ENCODE data around the gene IQCN. TPM values are rescaled to one million over a fixed set of nuclear protein-coding genes. Genes with fewer than 3 reads are reported as not detected.

IQCN gene
- total and polyA plus RNA-seq, 5 donors from 2014 or later, result 0.03 to 26.5 (median 0.22) TPM; not detected in 1

DNA sequence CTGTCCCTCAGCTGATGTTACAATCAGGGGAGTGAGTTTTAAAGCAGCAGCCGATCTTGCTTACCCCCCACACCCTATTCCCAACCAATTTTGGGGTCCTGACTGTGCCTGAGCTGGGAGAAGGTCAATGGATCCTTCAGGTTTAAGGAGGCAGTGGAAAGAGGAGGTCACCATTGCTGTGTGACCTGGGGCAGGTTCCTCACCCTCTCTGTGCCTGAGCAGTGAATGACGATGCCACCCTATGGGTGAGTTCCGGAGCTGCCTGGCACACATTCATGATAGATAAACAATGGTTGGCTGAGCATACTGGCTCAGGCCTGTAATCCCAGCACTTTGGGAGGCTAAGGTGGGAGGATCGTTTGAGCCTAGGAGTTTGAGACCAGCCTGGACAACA, 27.5 kb upstream of the IQCN start:
- peak overlapping the region in 2 of 4 donors; percentile 44 to 74 for H3K4me3 Mint-ChIP-seq
- H3K9me3 ChIP-seq (ENCODE audit: control insufficient read depth in 2 of 2, low read length in 2 of 2), result no peaks in the 10 kb centered on the region
- DNase-seq, result no peak
- no peaks in the 10 kb centered on the region for H3K9me3 Mint-ChIP-seq
- H3K4me1 Mint-ChIP-seq, result peaks cover 0 to 45% (median 10%) of the 10 kb centered on the region in 4 donors
- peak overlapping the region; percentile 38 to 86 (median 76) for H3K27ac Mint-ChIP-seq
- no peaks in the 10 kb centered on the region for H3K27me3 Mint-ChIP-seq
- H3K27me3 ChIP-seq (ENCODE audit: control insufficient read depth, insufficient read depth, low read length), result no peaks in the 10 kb centered on the region
- no peaks in the 10 kb centered on the region for H3K36me3 ChIP-seq (ENCODE audit: control insufficient read depth, insufficient read depth, low read length)
- H3K4me1 ChIP-seq (ENCODE audit: control insufficient read depth, insufficient read depth, low read length, poor library complexity, severe bottlenecking), result peaks cover 50% of the 10 kb centered on the region
- no peaks in the 10 kb centered on the region for H3K36me3 Mint-ChIP-seq
- no peak for ATAC-seq (ENCODE audit: low read depth in 2 of 2)
- peak overlapping the region; percentile 97 for H3K27ac ChIP-seq (ENCODE audit: insufficient read depth, low read length, poor library complexity, severe bottlenecking)
- no peak overlapping the region for H3K4me3 ChIP-seq (ENCODE audit: low read depth, low read length)

DNA sequence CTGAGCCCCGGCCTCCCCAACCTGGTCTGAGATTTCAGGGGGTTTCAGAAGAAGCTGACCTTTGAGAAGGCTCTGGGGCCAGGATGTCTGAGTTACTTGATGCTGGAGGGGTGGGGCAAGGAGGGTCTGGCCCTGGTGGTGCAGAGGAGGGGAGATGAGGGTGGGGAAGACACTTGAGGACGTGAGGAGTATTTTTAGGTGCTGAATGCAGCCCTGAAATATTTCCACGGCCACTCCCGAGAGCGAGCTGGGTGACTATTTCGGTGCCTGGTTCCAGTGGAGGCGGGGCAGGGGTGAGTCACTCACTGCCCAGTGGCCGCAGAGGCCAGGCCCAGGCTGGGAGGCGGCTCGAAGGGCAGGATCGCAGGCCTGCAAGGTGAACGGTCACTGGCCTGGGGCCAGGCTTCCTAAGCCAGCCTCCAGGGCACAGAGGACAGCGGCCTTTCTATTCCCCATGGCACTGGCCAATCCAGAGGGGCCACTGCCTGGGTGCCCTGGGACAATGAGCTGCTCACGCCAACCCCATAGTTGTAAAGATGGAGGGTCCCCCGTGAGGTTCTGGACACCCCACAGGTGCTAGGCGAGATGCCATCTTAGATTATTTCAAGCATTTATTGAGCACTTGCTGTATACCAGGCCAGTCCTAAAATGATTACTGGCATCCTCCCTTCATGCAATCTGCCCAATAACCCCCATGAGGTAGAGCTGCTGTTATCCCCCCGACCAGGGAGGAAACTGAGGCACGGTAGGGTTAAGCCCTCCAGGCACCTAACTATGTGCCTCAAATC, 26.9 kb upstream of the IQCN start:
- peak overlapping the region in 2 of 4 donors; percentile 21 to 44 for H3K4me3 Mint-ChIP-seq
- no peaks in the 10 kb centered on the region for H3K27me3 ChIP-seq (ENCODE audit: control insufficient read depth, insufficient read depth, low read length)
- DNase-seq (no peak), ATAC-seq (ENCODE audit: low read depth in 2 of 2) (no peak)
- no peak overlapping the region for H3K4me3 ChIP-seq (ENCODE audit: low read depth, low read length)
- peak overlapping the region; percentile 38 to 86 (median 76) for H3K27ac Mint-ChIP-seq
- no peaks in the 10 kb centered on the region for H3K36me3 ChIP-seq (ENCODE audit: control insufficient read depth, insufficient read depth, low read length)
- H3K4me1 Mint-ChIP-seq, result peaks cover 0 to 40% (median 9%) of the 10 kb centered on the region in 4 donors
- H3K27me3 Mint-ChIP-seq, result no peaks in the 10 kb centered on the region
- H3K27ac ChIP-seq (ENCODE audit: insufficient read depth, low read length, poor library complexity, severe bottlenecking), result peak overlapping the region; percentile 97
- H3K9me3 Mint-ChIP-seq, result no peaks in the 10 kb centered on the region
- peaks cover 44% of the 10 kb centered on the region for H3K4me1 ChIP-seq (ENCODE audit: control insufficient read depth, insufficient read depth, low read length, poor library complexity, severe bottlenecking)
- no peaks in the 10 kb centered on the region for H3K9me3 ChIP-seq (ENCODE audit: control insufficient read depth in 2 of 2, low read length in 2 of 2)
- H3K36me3 Mint-ChIP-seq, result no peaks in the 10 kb centered on the region

DNA sequence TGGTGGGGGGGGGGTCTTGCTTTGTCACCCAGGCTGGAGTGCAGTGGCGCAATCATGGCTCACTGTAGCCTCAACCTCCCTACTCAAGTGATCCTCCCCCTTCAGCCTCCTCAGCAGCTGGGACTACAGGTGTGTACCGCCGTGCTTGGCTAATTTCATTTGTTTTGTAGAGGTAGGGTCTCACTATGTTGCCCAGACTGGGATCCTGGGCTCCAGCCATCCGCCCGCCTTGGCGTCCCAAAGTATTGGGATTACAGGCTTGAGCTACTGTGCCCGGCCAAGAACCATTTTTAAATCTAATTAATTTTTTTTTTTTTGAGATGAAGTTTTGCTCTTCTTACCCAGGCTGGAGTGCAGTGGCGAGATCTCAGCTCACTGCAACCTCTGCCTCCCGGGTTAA, 25.4 kb upstream of the IQCN start:
- Mint-ChIP-seq H3K4me1 (peaks cover 0 to 32% (median 8%) of the 10 kb centered on the region in 4 donors), H3K27ac (no peak overlapping the region), H3K9me3 (no peaks in the 10 kb centered on the region), H3K27me3 (no peaks in the 10 kb centered on the region), H3K36me3 (no peaks in the 10 kb centered on the region), H3K4me3 (no peak overlapping the region)
- Histone ChIP-seq H3K36me3 (ENCODE audit: control insufficient read depth, insufficient read depth, low read length) (no peaks in the 10 kb centered on the region), H3K27ac (ENCODE audit: insufficient read depth, low read length, poor library complexity, severe bottlenecking) (no peak overlapping the region), H3K4me1 (ENCODE audit: control insufficient read depth, insufficient read depth, low read length, poor library complexity, severe bottlenecking) (peaks cover 35% of the 10 kb centered on the region), H3K9me3 (ENCODE audit: control insufficient read depth in 2 of 2, low read length in 2 of 2) (no peaks in the 10 kb centered on the region), H3K27me3 (ENCODE audit: control insufficient read depth, insufficient read depth, low read length) (no peaks in the 10 kb centered on the region), H3K4me3 (ENCODE audit: low read depth, low read length) (no peak overlapping the region)
- no peak for DNase-seq
- ATAC-seq (ENCODE audit: low read depth in 2 of 2), result no peak

DNA sequence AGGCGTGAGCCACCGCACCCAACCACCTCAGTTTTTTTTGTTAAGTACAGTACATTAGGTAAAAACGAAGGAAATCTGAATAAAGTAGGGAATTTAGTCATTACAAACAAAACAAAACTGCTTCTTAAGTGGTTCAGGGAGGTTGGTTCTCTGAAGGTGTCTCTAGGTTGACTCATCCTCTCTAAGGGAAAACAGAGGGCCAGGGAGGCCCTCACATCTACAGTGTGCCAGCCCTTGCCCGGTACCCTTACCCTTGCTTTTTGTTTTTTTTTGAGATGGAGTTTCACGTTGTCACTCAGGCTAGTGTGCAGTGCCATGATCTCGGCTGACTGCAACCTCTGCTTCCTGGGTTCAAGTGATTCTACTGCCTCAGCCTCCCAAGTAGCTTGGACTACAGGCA, 24.3 kb upstream of the IQCN start:
- H3K4me3 ChIP-seq (ENCODE audit: low read depth, low read length), result no peak overlapping the region
- H3K4me1 Mint-ChIP-seq, result peaks cover 0 to 34% (median 12%) of the 10 kb centered on the region in 4 donors
- H3K27ac ChIP-seq (ENCODE audit: insufficient read depth, low read length, poor library complexity, severe bottlenecking), result no peak overlapping the region
- ATAC-seq (ENCODE audit: low read depth in 2 of 2) (no peak), DNase-seq (no peak)
- H3K27ac Mint-ChIP-seq, result peak overlapping the region in 1 of 3 donors; percentile 52
- peaks cover 36% of the 10 kb centered on the region for H3K4me1 ChIP-seq (ENCODE audit: control insufficient read depth, insufficient read depth, low read length, poor library complexity, severe bottlenecking)
- H3K27me3 Mint-ChIP-seq, result no peaks in the 10 kb centered on the region
- H3K9me3 ChIP-seq (ENCODE audit: control insufficient read depth in 2 of 2, low read length in 2 of 2), result no peaks in the 10 kb centered on the region
- no peaks in the 10 kb centered on the region for H3K36me3 Mint-ChIP-seq
- no peaks in the 10 kb centered on the region for H3K9me3 Mint-ChIP-seq
- peak overlapping the region in 2 of 4 donors; percentile 11 to 78 for H3K4me3 Mint-ChIP-seq
- no peaks in the 10 kb centered on the region for H3K27me3 ChIP-seq (ENCODE audit: control insufficient read depth, insufficient read depth, low read length)
- H3K36me3 ChIP-seq (ENCODE audit: control insufficient read depth, insufficient read depth, low read length), result no peaks in the 10 kb centered on the region

DNA sequence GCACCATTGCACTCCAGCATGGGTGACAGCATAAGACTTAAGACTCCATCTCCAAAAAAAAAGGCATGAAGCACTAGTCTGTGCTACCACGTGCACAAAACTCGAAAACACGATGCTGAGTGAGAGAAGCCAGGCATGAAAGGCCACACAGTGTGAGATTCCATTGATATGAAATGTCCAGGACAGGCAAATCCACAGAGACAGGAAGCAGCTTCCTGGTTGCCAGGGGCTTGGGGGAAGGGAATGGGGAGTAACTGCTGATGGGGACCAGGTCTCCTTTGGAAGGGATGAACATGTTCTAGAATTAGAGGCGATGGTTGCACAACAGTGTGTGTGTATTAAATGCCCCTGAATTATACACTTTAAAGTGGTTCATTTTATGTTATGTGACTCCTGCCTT, 23.1 kb upstream of the IQCN start:
- Mint-ChIP-seq H3K4me3 (peak overlapping the region in 2 of 4 donors; percentile 78 to 84), H3K9me3 (no peaks in the 10 kb centered on the region), H3K36me3 (no peaks in the 10 kb centered on the region), H3K4me1 (peaks cover 5 to 39% (median 14%) of the 10 kb centered on the region in 4 donors), H3K27me3 (no peaks in the 10 kb centered on the region), H3K27ac (peak overlapping the region in 1 of 3 donors; percentile 32)
- H3K27me3 ChIP-seq (ENCODE audit: control insufficient read depth, insufficient read depth, low read length), result no peaks in the 10 kb centered on the region
- no peak for DNase-seq
- no peaks in the 10 kb centered on the region for H3K9me3 ChIP-seq (ENCODE audit: control insufficient read depth in 2 of 2, low read length in 2 of 2)
- peaks cover 35% of the 10 kb centered on the region for H3K4me1 ChIP-seq (ENCODE audit: control insufficient read depth, insufficient read depth, low read length, poor library complexity, severe bottlenecking)
- H3K27ac ChIP-seq (ENCODE audit: insufficient read depth, low read length, poor library complexity, severe bottlenecking), result peak overlapping the region; percentile 29
- no peaks in the 10 kb centered on the region for H3K36me3 ChIP-seq (ENCODE audit: control insufficient read depth, insufficient read depth, low read length)
- no peak overlapping the region for H3K4me3 ChIP-seq (ENCODE audit: low read depth, low read length)
- ATAC-seq (ENCODE audit: low read depth in 2 of 2), result no peak

DNA sequence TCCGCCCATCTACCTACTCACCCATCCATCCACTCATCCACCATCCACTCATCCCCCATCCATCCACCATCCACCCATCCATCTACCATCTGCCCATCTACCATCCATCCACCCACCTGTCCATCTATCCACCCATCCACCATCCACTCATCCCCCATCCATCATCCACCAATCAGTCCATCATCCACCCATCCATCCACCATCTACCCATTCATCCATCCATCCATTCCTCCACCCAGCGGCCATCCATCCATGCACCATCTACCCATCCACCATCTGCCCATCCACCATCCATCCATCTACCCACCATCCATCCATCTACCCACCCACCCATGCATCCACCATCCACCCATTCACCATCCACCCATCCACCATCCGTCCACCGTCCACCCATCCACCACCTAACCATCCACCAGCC, 20.8 kb upstream of the IQCN start:
- peak overlapping the region; percentile 99 for H3K27ac ChIP-seq (ENCODE audit: insufficient read depth, low read length, poor library complexity, severe bottlenecking)
- peak overlapping the region in 2 of 4 donors; percentile 93 for H3K4me3 Mint-ChIP-seq
- H3K4me1 Mint-ChIP-seq, result peaks cover 11 to 48% (median 24%) of the 10 kb centered on the region in 4 donors
- H3K36me3 ChIP-seq (ENCODE audit: control insufficient read depth, insufficient read depth, low read length), result no peaks in the 10 kb centered on the region
- H3K27me3 Mint-ChIP-seq, result peaks cover 5% of the 10 kb centered on the region
- H3K36me3 Mint-ChIP-seq, result no peaks in the 10 kb centered on the region
- no peaks in the 10 kb centered on the region for H3K27me3 ChIP-seq (ENCODE audit: control insufficient read depth, insufficient read depth, low read length)
- H3K4me3 ChIP-seq (ENCODE audit: low read depth, low read length), result peak overlapping the region; percentile 9
- H3K9me3 ChIP-seq (ENCODE audit: control insufficient read depth in 2 of 2, low read length in 2 of 2), result no peaks in the 10 kb centered on the region
- peaks cover 50% of the 10 kb centered on the region for H3K4me1 ChIP-seq (ENCODE audit: control insufficient read depth, insufficient read depth, low read length, poor library complexity, severe bottlenecking)
- H3K27ac Mint-ChIP-seq, result peak overlapping the region in 2 of 3 donors; percentile 99 to 100
- no peak for ATAC-seq (ENCODE audit: low read depth in 2 of 2)
- DNase-seq, result no peak
- H3K9me3 Mint-ChIP-seq, result no peaks in the 10 kb centered on the region

DNA sequence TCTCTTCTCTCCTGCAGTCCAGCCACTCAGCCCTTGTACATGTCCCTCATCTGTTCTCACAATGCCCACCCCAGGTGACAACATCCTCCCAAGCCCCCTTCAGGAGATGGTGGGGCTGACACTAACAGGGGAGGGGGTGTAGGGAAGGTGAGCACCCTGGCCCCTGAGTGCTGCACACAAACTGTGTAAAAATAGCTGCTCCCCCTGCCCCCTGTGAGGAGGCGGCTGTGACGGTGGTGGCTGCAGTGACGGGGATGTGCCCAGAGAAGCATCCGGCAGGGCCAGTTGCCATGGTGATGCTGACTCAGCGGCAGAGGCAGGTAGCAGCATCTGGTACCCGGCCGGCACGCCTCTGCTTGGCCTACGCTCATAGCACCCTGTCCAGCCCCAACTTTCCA, 20.2 kb upstream of the IQCN start:
- Mint-ChIP-seq H3K36me3 (no peaks in the 10 kb centered on the region), H3K27me3 (peaks cover 5% of the 10 kb centered on the region), H3K4me3 (peak overlapping the region; percentile 76 to 97 (median 93)), H3K4me1 (peaks cover 15 to 54% (median 28%) of the 10 kb centered on the region in 4 donors), H3K27ac (peak overlapping the region; percentile 50 to 100 (median 99)), H3K9me3 (no peaks in the 10 kb centered on the region)
- H3K36me3 ChIP-seq (ENCODE audit: control insufficient read depth, insufficient read depth, low read length), result no peaks in the 10 kb centered on the region
- peaks cover 56% of the 10 kb centered on the region for H3K4me1 ChIP-seq (ENCODE audit: control insufficient read depth, insufficient read depth, low read length, poor library complexity, severe bottlenecking)
- peak; percentile 90 to 92 (median 90) for DNase-seq
- H3K9me3 ChIP-seq (ENCODE audit: control insufficient read depth in 2 of 2, low read length in 2 of 2), result no peaks in the 10 kb centered on the region
- peak overlapping the region; percentile 99 for H3K27ac ChIP-seq (ENCODE audit: insufficient read depth, low read length, poor library complexity, severe bottlenecking)
- ATAC-seq (ENCODE audit: low read depth in 2 of 2), result peak; percentile 68 to 76
- no peaks in the 10 kb centered on the region for H3K27me3 ChIP-seq (ENCODE audit: control insufficient read depth, insufficient read depth, low read length)
- peak overlapping the region; percentile 26 for H3K4me3 ChIP-seq (ENCODE audit: low read depth, low read length)

Measured in CD4-positive, CD25-positive, alpha-beta regulatory T cell (primary cell).